Measurements from ENCODE around the gene OR5H2.

GRCh38 chr3:98242155-98242554, 40.1 kb upstream of the OR5H2 start:
- TF ChIP-seq POLR2A (IDR thresholded peaks at IDR 0.05; ENCODE audit: low read depth, low read length) (no peak), CTCF (conservative IDR thresholded peaks at IDR 0.05; ENCODE audit: low read depth, low read length) (no peak), BHLHE40 (IDR thresholded peaks at IDR 0.05; ENCODE audit: low read depth, low read length) (no peak), USF2 (IDR thresholded peaks at IDR 0.05; ENCODE audit: low read depth, low read length) (no peak), MAZ (IDR thresholded peaks at IDR 0.05; ENCODE audit: borderline replicate concordance, low read depth, low read length) (no peak)
